Measurements from ENCODE around the gene HACD3.

DNA sequence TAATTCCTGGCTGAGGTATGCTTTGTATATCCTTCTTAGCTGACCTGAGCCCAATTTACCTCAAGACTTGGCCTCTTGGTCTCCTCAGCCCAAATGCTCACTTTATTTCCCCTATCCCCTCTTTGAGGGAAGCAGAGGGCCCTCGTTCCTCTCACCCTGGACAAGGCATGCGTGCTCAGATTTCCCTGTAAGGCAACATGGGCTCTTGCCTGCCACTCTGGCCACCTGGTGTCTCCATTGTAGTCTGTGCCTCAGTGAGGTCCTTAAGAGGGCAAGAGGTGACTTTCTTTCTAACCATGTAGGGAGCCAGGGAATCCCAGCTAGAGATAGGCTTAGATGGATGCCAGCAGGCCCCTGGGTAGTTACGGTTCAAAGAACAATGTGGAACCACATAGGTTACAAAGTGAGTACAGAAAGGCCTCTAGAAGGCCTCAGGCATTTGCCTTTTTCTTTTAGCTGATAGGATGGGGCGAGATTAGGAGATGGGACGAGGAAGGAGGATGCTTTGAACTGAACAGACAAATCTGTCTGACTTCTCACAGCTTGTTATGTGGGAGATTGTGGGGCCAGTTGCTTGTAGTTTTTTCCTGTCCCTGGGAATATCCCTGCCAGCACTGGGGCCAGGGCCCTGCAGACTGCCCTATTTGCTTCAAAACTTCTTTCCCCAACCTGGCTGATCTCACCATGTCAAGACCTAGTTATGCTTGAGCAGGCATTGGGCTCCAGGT lies 81.8 kb downstream of the HACD3 start:
- TF ChIP-seq POLR2A (IDR thresholded peaks at IDR 0.05): no peak
- TF ChIP-seq, protein P1, sequence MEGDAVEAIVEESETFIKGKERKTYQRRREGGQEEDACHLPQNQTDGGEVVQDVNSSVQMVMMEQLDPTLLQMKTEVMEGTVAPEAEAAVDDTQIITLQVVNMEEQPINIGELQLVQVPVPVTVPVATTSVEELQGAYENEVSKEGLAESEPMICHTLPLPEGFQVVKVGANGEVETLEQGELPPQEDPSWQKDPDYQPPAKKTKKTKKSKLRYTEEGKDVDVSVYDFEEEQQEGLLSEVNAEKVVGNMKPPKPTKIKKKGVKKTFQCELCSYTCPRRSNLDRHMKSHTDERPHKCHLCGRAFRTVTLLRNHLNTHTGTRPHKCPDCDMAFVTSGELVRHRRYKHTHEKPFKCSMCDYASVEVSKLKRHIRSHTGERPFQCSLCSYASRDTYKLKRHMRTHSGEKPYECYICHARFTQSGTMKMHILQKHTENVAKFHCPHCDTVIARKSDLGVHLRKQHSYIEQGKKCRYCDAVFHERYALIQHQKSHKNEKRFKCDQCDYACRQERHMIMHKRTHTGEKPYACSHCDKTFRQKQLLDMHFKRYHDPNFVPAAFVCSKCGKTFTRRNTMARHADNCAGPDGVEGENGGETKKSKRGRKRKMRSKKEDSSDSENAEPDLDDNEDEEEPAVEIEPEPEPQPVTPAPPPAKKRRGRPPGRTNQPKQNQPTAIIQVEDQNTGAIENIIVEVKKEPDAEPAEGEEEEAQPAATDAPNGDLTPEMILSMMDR (IDR thresholded peaks at IDR 0.05): no peak
